Neuronal stem cell (in vitro differentiated cells): Measurements from ENCODE around the gene SENP7.

Experiments used
- DNase-seq: peaks from one replicate; pipeline ENCODE4 v3.0.0-alpha.2; 2013; ENCODE audit warnings: low spot score
- H2AFZ ChIP-seq: one replicate; pipeline ENCODE4 v1.6.1; 2013; ENCODE audit warnings: mild to moderate bottlenecking, low read length, inconsistent platforms
- H2AK5ac ChIP-seq: 2 replicates; pipeline ENCODE4 v1.6.1; 2013; ENCODE audit warnings: low read depth, mild to moderate bottlenecking, inconsistent platforms, low read length, moderate library complexity, mixed read lengths
- H2BK120ac ChIP-seq: 2 replicates; pipeline ENCODE4 v1.6.1; 2013; ENCODE audit warnings: low read depth, mild to moderate bottlenecking, inconsistent platforms, low read length, moderate library complexity, mixed read lengths
- H2BK12ac ChIP-seq: one replicate; pipeline ENCODE4 v1.6.1; 2013; ENCODE audit warnings: low read length, inconsistent platforms
- H2BK15ac ChIP-seq: 2 replicates; pipeline ENCODE4 v1.6.1; 2013; ENCODE audit warnings: mild to moderate bottlenecking, low read length, inconsistent platforms, mixed read lengths
- H2BK5ac ChIP-seq: one replicate; pipeline ENCODE4 v1.6.1; 2013; ENCODE audit warnings: inconsistent platforms, mild to moderate bottlenecking, low read length, moderate library complexity
- H3K14ac ChIP-seq: one replicate; pipeline ENCODE4 v1.6.1; 2013; ENCODE audit warnings: low read length, inconsistent platforms
- H3K18ac ChIP-seq: 2 replicates; pipeline ENCODE4 v1.6.1; 2013; ENCODE audit warnings: low read length, inconsistent platforms
- H3K23ac ChIP-seq: 2 replicates; pipeline ENCODE4 v1.6.1; 2013; ENCODE audit warnings: low read depth, mild to moderate bottlenecking, mixed read lengths, low read length, inconsistent platforms; ENCODE audit not compliant: poor library complexity
- H3K27ac ChIP-seq: replicated peaks from 3 replicates; pipeline ENCODE4 v1.5.1; 2013; ENCODE audit warnings: low read length, inconsistent platforms
- H3K27me3 ChIP-seq, 3 experiments: 2 replicates each; pipeline ENCODE4 v1.6.1; 2013; ENCODE audit warnings: low read length in 3 of 3, mild to moderate bottlenecking in 2 of 3, inconsistent platforms in 1 of 3, low read depth in 1 of 3, mixed read lengths in 1 of 3, moderate library complexity in 1 of 3; ENCODE audit not compliant: control insufficient read depth in 3 of 3, insufficient read depth in 3 of 3
- H3K36me3 ChIP-seq, 2 donors: replicated peaks in 1 of 2; 2 replicates each; pipeline ENCODE4 v1.6.1; 2013; ENCODE audit warnings: low read length in 2 of 2; ENCODE audit not compliant: control insufficient read depth in 2 of 2, insufficient read depth in 2 of 2
- H3K4ac ChIP-seq: 2 replicates; pipeline ENCODE4 v1.6.1; 2013; ENCODE audit warnings: inconsistent platforms, mild to moderate bottlenecking, low read length, moderate library complexity
- H3K4me1 ChIP-seq, 2 donors: 1 replicate in 1 of 2; 2 replicates in 1 of 2; pipeline ENCODE4 v1.6.1; 2013; ENCODE audit warnings: low read length in 2 of 2, low read depth in 1 of 2; ENCODE audit not compliant: control insufficient read depth in 2 of 2, insufficient read depth in 1 of 2
- H3K4me2 ChIP-seq: one replicate; pipeline ENCODE4 v1.6.1; 2013; ENCODE audit warnings: mild to moderate bottlenecking, low read length, inconsistent platforms; ENCODE audit not compliant: insufficient read depth, poor library complexity, severe bottlenecking
- H3K4me3 ChIP-seq, 2 donors: 2 replicates each; pipeline ENCODE4 v1.5.1; 2013; ENCODE audit warnings: low read length in 2 of 2, mild to moderate bottlenecking in 2 of 2, inconsistent platforms in 1 of 2, moderate library complexity in 1 of 2
- H3K79me1 ChIP-seq: one replicate; pipeline ENCODE4 v1.6.1; 2013; ENCODE audit warnings: low read depth, mild to moderate bottlenecking, inconsistent platforms, low read length, moderate library complexity
- H3K9ac ChIP-seq: one replicate; pipeline ENCODE4 v1.6.1; 2013; ENCODE audit warnings: mild to moderate bottlenecking, low read depth, low read length, inconsistent platforms; ENCODE audit not compliant: poor library complexity
- H3K9me3 ChIP-seq, 2 donors: replicated peaks in 1 of 2; 2 replicates each; pipeline versions ENCODE3 to v1.6.1; 2013; ENCODE audit warnings: low read length in 2 of 2, mild to moderate bottlenecking in 2 of 2, inconsistent platforms in 1 of 2, low read depth in 1 of 2, mixed read lengths in 1 of 2, moderate library complexity in 1 of 2; ENCODE audit not compliant: control insufficient read depth in 2 of 2, insufficient read depth in 1 of 2
- H4K8ac ChIP-seq: one replicate; pipeline ENCODE4 v1.6.1; 2013; ENCODE audit warnings: low read depth, mild to moderate bottlenecking, inconsistent platforms, low read length, moderate library complexity
- H4K91ac ChIP-seq: one replicate; pipeline ENCODE4 v1.6.1; 2013; ENCODE audit warnings: low read length, low read depth, mild to moderate bottlenecking, inconsistent platforms; ENCODE audit not compliant: poor library complexity
- WGBS, 2 donors: extraction: QIAGEN DNeasy Blood & Tissue Kit; methylation state at CpG; one replicate each; pipeline ENCODE4 v1.1.7; 2013; ENCODE audit warnings: missing lambda C conversion rate in 2 of 2, mixed read lengths in 1 of 2; ENCODE audit not compliant: insufficient read length in 2 of 2, insufficient replicate concordance in 1 of 2; ENCODE audit errors: extremely low coverage in 2 of 2; 5-methylcytosine and 5-hydroxymethylcytosine counted together

The SENP7 gene

DNA sequence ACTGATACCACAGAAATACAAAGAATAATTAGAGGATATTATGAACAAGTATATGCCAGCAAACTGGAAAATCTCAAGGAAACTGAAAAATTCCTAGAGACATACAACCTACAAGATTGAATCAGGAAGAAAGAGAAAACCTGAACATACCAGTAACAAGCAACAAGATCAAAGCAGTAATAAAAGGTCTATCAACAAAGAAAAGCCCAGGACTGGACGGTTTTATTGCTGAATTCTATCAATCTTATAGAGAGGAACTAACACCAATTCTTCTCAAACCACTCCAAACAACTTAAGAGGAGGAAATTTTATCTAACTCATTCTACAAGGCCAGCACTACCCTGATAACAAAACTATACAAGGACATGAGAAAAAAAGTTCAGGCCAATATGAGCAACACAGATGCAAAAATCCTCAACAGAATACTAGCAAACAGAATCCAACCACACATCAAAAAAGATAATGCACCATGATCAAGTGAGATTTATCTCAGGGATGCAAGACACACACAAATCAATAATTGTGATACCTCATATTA lies 121.5 kb downstream of the SENP7 start:
- Histone ChIP-seq H3K4me3 (no peak overlapping the region), H4K91ac (no peak overlapping the region), H3K4ac (no peak overlapping the region), H3K27me3 (no peaks in the 10 kb centered on the region), H3K4me2 (no peak overlapping the region), H3K9ac (no peak overlapping the region), H2BK5ac (no peak overlapping the region), H2BK120ac (no peak overlapping the region), H2BK15ac (no peak overlapping the region), H3K27ac (no peak overlapping the region), H3K36me3 (peaks cover 0 to 3% of the 10 kb centered on the region in 2 donors), H3K23ac (no peak overlapping the region), H2BK12ac (no peak overlapping the region), H2AK5ac (no peak overlapping the region), H4K8ac (no peak overlapping the region), H3K9me3 (peaks cover 7 to 30% of the 10 kb centered on the region in 2 donors), H3K79me1 (peaks cover 13% of the 10 kb centered on the region), H3K4me1 (no peaks in the 10 kb centered on the region), H2AFZ (no peak overlapping the region), H3K14ac (no peak overlapping the region), H3K18ac (no peak overlapping the region)
- WGBS, 2 donors: no CpG with 5 or more reads among the region's 1 CpG
- no peak for DNase-seq

DNA sequence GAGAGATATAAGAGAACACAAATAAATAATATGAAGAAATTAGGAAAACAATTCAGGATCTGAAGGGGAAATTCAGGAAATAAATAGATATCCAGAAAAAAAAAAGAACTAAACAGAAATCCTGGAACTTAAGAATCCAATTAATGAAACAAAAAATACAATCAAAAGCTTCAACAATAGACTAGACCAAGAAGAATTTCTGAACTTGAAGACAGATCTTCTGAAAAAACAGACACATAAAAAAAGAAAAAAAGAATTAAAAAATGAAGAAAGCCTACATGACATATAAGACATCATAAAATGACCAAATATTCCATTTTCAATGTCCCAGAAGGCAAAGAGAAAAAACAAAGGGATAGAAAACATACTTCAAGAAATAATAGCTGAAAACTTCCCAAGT lies 124.3 kb downstream of the SENP7 start:
- Histone ChIP-seq H3K18ac (no peak overlapping the region), H3K4ac (no peak overlapping the region), H2BK5ac (no peak overlapping the region), H2BK120ac (no peak overlapping the region), H4K91ac (no peak overlapping the region), H2BK15ac (no peak overlapping the region), H3K4me2 (no peak overlapping the region), H3K27ac (no peak overlapping the region), H4K8ac (no peak overlapping the region), H3K4me1 (peaks cover 0 to under 1% of the 10 kb centered on the region in 2 donors), H2BK12ac (no peak overlapping the region), H3K79me1 (peaks cover 13% of the 10 kb centered on the region), H3K9ac (no peak overlapping the region), H2AFZ (no peak overlapping the region), H3K23ac (no peak overlapping the region), H3K14ac (no peak overlapping the region), H3K9me3 (peaks cover 7 to 28% of the 10 kb centered on the region in 2 donors), H2AK5ac (no peak overlapping the region), H3K4me3 (no peak overlapping the region), H3K27me3 (no peaks in the 10 kb centered on the region), H3K36me3 (no peaks in the 10 kb centered on the region)
- no peak for DNase-seq

DNA sequence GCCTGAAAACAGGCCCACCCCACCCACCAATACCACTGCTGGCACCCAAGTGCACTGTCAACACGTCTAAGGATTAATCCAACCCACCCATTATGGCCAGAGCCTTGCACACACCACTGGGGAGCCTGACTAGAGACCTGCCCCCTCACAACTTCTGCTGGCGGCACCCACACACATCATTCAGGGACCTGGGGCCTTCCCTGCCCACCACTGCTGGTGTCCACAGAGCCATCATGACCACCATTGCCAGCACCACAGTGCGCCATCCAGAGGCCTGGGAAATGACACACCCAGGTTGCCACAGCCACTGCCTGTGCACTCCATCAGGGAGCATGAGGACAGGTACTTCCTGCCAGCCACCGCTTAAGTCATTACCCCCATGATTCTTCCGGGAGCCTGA lies 125.7 kb downstream of the SENP7 start:
- Histone ChIP-seq H2BK5ac (no peak overlapping the region), H4K8ac (no peak overlapping the region), H3K9me3 (peaks cover 6 to 23% of the 10 kb centered on the region in 2 donors), H3K4me2 (no peak overlapping the region), H2BK120ac (no peak overlapping the region), H3K9ac (no peak overlapping the region), H2BK12ac (no peak overlapping the region), H2AFZ (no peak overlapping the region), H3K36me3 (no peaks in the 10 kb centered on the region), H3K27me3 (no peaks in the 10 kb centered on the region), H3K4me1 (peaks cover 0 to 7% of the 10 kb centered on the region in 2 donors), H4K91ac (no peak overlapping the region), H3K18ac (peak overlapping the region; percentile 57), H3K4me3 (no peak overlapping the region), H3K4ac (no peak overlapping the region), H2AK5ac (no peak overlapping the region), H3K27ac (no peak overlapping the region), H3K23ac (peak overlapping the region; percentile 65), H3K79me1 (peaks cover 13% of the 10 kb centered on the region), H3K14ac (no peak overlapping the region), H2BK15ac (no peak overlapping the region)
- no CpG with 5 or more reads among the region's 5 CpGs for WGBS, 2 donors
- DNase-seq: no peak

GRCh38 chr3:101384426-101384825 lies 128.6 kb downstream of the SENP7 start:
- H3K36me3 ChIP-seq: no peaks in the 10 kb centered on the region
- H2BK5ac ChIP-seq: no peak overlapping the region
- H3K4me1 ChIP-seq: peaks cover 0 to 7% of the 10 kb centered on the region in 2 donors
- no peak overlapping the region for H2BK12ac ChIP-seq
- peak overlapping the region; percentile 91 for H2AK5ac ChIP-seq
- H3K79me1 ChIP-seq: peaks cover 13% of the 10 kb centered on the region
- no peak overlapping the region for H4K91ac ChIP-seq
- no peak overlapping the region for H3K4me2 ChIP-seq
- DNase-seq: no peak
- no peak overlapping the region for H3K4ac ChIP-seq
- H3K23ac ChIP-seq: no peak overlapping the region
- H3K9ac ChIP-seq: no peak overlapping the region
- H3K9me3 ChIP-seq: peaks cover 6 to 17% of the 10 kb centered on the region in 2 donors
- H3K27ac ChIP-seq: no peak overlapping the region
- no peak overlapping the region for H4K8ac ChIP-seq
- H3K27me3 ChIP-seq: no peaks in the 10 kb centered on the region
- H3K18ac ChIP-seq: no peak overlapping the region
- no peak overlapping the region for H2BK15ac ChIP-seq
- H3K14ac ChIP-seq: no peak overlapping the region
- no CpG with 5 or more reads among the region's 10 CpGs for WGBS, 2 donors
- H2AFZ ChIP-seq: no peak overlapping the region
- no peak overlapping the region for H3K4me3 ChIP-seq
- H2BK120ac ChIP-seq: no peak overlapping the region
